Transverse colon (tissue), 4 donors: ENCODE data around the gene SLC27A1. TPM values are rescaled to one million over a fixed set of nuclear protein-coding genes. Genes with fewer than 3 reads are reported as not detected.
A peak's percentile ranks its signal among the peaks of the same experiment; 100 is the strongest.

Experiments
- DNase-seq: peaks from one replicate; pipeline ENCODE4 v3.0.0-alpha.2; 2019
- H3K27ac ChIP-seq, 4 donors: fragments of 200-600 bp; sonication (generic); 2 replicates each; pipeline ENCODE4 v1.5.1; 2016 to 2018; ENCODE audit warnings: inconsistent platforms in 4 of 4
- H3K27me3 ChIP-seq: fragments of 200-600 bp; sonication (generic); 2 replicates; pipeline ENCODE4 v1.5.1; 2017; ENCODE audit warnings: inconsistent platforms
- H3K36me3 ChIP-seq, 4 donors: fragments of 200-600 bp; sonication (generic); 2 replicates each; pipeline ENCODE4 v1.5.1; 2017 to 2019; ENCODE audit warnings: inconsistent platforms in 4 of 4
- H3K4me1 ChIP-seq, 4 donors: fragments of 200-600 bp; sonication (generic); 2 replicates each; pipeline ENCODE4 v1.5.1; 2017 to 2020; ENCODE audit warnings: inconsistent platforms in 4 of 4
- H3K4me3 ChIP-seq, 4 donors: fragments of 200-600 bp; sonication (generic); 1 replicate in 1 of 4; 2 replicates in 3 of 4; pipeline versions ENCODE4 v1.5.1 to v1.6.1; 2017 to 2019; ENCODE audit warnings: inconsistent platforms in 4 of 4
- H3K9me3 ChIP-seq, 2 donors: fragments of 200-600 bp; sonication (generic); 2 replicates each; pipeline ENCODE4 v1.5.1; 2017 to 2019; ENCODE audit warnings: inconsistent platforms in 2 of 2
- EP300 ChIP-seq: sonication (generic); formaldehyde crosslinking; IDR thresholded peaks from one replicate; pipeline ENCODE4 v1.6.1; 2017; ENCODE audit warnings: antibody characterized with exemption, low read depth
- POLR2A ChIP-seq: fragments of 450-650 bp; IDR thresholded peaks from one replicate; pipeline ENCODE4 v1.6.1; 2016; ENCODE audit warnings: antibody characterized with exemption, mild to moderate bottlenecking, moderate library complexity
- POLR2AphosphoS5 ChIP-seq, 3 donors: sonication (generic); formaldehyde crosslinking; IDR thresholded peaks; one replicate each; pipeline ENCODE4 v1.6.1; 2016; ENCODE audit warnings: antibody characterized with exemption in 3 of 3
- WGBS, 2 donors: methylation state at CpG; one replicate each; pipeline ENCODE4 v1.1.5; 2018; ENCODE audit warnings: low coverage in 1 of 2; 5-methylcytosine and 5-hydroxymethylcytosine counted together
- in situ Hi-C, 4 donors: fragments of 200-750 bp; cut with MboI; loops; one replicate each; pipeline versions ENCODE4 v1.15.0 to v1.15.1; 2017; ENCODE audit warnings: low sequenced_read_pairs in 3 of 4, low pct_ligation_motif_present in 1 of 4, low pct_unique_long_range_greater_than_20kb in 1 of 4
- intact Hi-C: fragments of 100-400 bp; cut with DNase I; formaldehyde crosslinking; loops from one replicate; pipeline ENCODE4 v1.15.1; 2023; ENCODE audit warnings: low total_unique reads
- total RNA-seq, 4 donors: library from RNA; depleted of rRNA; stranded (reverse); fragments of >200 nt; gene quantifications; one replicate each; pipeline ENCODE4 v1.1.0, GENCODE V29; 2016
- TF ChIP-seq, protein P1 (sequence below), 5 experiments: fragments of 200-600 bp in 3 of 5; fragments of 450-650 bp in 2 of 5; sonication (generic) in 3 of 5; IDR thresholded peaks; 1 replicate in 2 of 5; 2 replicates in 3 of 5; pipeline ENCODE4 v1.5.1; 2016 to 2017; ENCODE audit warnings: antibody characterized with exemption in 5 of 5, inconsistent platforms in 3 of 5, mild to moderate bottlenecking in 2 of 5, moderate library complexity in 1 of 5

Gene SLC27A1
- total RNA-seq, 4 donors from 2014 or later = 4.0 to 11.1 (median 7.0) TPM

DNA sequence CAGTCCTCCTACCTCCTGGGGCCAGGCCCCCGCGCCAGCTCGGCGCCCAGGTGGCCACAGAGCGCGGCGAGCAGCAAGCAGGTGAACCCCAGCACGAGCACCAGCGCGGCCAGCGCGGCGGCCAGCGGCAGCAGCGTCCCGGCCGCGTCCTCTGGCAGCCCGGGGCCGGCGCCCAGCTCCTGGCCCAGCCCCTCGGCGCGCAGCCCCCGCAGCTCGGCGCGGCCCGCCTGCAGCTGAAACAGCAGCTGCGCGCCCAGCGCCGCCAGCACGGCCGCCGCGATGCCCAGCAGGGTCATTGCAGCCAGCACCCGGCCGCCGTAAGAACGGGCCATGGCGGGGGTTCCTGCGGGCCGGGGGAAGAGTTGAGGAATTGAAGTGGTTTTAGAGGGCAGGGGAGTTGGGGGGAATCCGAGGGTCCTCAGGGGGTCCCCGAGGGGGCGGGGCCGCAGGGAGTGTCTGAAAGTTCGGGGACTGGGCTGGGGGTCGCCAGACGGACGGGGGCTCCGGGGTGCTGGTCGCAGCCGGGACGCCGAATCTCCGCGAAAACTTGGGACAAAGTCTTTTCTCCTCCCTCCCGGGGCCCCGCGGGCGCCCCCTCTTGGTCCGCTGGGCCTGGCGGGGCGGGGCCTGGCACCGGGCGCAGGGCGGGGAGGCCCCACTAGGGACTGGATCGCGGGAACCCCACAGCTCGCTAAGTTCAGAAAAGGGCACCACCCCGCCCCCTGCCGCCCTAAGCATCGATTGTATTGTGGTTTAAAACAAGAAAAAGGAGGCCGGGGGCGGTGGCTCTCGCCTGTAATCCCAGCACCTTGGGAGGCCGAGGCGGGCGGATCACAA is 22.0 kb upstream of the SLC27A1 start, which contains the start of gene TMEM221:
TSS of gene TMEM221 (minus strand) at position 538 of the 837 bp plus-strand sequence. CDS start at position 332, 206 bp downstream.
- no peak for TF ChIP-seq EP300
- TF ChIP-seq, protein P1, sequence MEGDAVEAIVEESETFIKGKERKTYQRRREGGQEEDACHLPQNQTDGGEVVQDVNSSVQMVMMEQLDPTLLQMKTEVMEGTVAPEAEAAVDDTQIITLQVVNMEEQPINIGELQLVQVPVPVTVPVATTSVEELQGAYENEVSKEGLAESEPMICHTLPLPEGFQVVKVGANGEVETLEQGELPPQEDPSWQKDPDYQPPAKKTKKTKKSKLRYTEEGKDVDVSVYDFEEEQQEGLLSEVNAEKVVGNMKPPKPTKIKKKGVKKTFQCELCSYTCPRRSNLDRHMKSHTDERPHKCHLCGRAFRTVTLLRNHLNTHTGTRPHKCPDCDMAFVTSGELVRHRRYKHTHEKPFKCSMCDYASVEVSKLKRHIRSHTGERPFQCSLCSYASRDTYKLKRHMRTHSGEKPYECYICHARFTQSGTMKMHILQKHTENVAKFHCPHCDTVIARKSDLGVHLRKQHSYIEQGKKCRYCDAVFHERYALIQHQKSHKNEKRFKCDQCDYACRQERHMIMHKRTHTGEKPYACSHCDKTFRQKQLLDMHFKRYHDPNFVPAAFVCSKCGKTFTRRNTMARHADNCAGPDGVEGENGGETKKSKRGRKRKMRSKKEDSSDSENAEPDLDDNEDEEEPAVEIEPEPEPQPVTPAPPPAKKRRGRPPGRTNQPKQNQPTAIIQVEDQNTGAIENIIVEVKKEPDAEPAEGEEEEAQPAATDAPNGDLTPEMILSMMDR (IDR thresholded peaks at IDR 0.05) = peak in 4 of 5 experiments; percentile 31 to 59 (median 52)
- TF ChIP-seq POLR2AphosphoS5 (IDR thresholded peaks at IDR 0.05) = no peak
- TF ChIP-seq POLR2A = no peak
- Histone ChIP-seq H3K36me3 (no peaks in the 10 kb centered on the region), H3K9me3 (no peaks in the 10 kb centered on the region), H3K4me1 (peaks cover 0 to 8% (median 6%) of the 10 kb centered on the region in 4 donors), H3K27ac (no peak within 1 kb of the TSS), H3K4me3 (peak within 1 kb of the TSS; percentile 16 to 50 (median 34)), H3K27me3 (peaks cover 12% of the 10 kb centered on the region)
- WGBS, 2 donors = 5% methylated on average over 42 of the region's 81 CpGs; no CpG with 5 or more reads in 1 of the 2 donors
- in situ Hi-C loops = no loop called here
- intact Hi-C loops = no loop called here
- DNase-seq = peak; percentile 61

DNA sequence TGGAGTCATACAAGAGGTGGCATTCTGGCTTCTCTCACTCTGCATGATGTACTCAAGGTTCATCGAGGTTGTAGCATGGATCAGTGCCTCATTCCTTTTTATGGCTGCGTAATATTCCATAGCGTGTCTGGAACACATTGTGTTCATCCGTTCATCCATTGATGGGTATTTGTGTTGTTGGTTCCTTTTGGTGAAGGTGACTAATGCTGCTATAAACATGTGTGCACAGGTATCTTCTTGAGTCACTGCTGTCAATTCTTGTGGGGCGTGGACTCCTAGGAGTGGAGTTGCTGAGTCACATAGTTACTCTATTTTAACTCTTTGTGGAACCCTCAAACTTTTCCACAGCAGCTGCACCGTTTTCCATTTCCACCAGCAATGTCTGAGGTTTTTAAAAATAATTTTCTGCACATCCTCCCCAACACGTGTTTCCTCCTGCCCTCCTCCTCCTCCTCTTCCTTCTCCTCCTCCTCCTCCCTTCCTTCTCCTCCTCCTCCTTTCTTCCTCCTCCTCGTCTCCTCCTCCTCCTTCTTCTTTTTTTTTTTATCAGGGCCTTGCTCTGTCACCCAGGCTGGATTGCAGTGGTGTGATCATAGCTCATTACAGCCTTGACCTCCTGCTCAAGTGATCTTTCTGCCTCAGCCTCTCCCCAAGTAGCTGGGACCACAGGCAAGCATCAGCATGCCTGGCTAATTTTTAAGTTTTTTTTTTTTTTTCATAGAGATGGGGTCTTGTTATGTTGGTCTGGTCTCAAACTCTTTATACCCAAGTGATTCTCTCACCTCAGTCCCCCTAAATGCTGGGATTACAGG is 19.9 kb upstream of the SLC27A1 start:
- no peak overlapping the region for H3K27ac ChIP-seq
- no peak overlapping the region for H3K4me3 ChIP-seq
- H3K4me1 ChIP-seq = peaks cover 0 to 8% (median 6%) of the 10 kb centered on the region in 4 donors
- TF ChIP-seq, protein P1 (IDR thresholded peaks at IDR 0.05) = no peak
- TF ChIP-seq EP300 (no peak), POLR2AphosphoS5 (IDR thresholded peaks at IDR 0.05) (no peak), POLR2A (no peak)
- 34 to 50% methylated on average over 8 of the region's 8 CpGs for WGBS, 2 donors
- H3K9me3 ChIP-seq = no peaks in the 10 kb centered on the region
- H3K27me3 ChIP-seq = peaks cover 31% of the 10 kb centered on the region
- H3K36me3 ChIP-seq = no peaks in the 10 kb centered on the region
- intact Hi-C loops = loop anchor here (5.0 kb wide), 1 partner anchor 62 kb away; the partner anchor contains the start of gene PGLS
- in situ Hi-C loops = no loop called here
- DNase-seq = no peak

DNA sequence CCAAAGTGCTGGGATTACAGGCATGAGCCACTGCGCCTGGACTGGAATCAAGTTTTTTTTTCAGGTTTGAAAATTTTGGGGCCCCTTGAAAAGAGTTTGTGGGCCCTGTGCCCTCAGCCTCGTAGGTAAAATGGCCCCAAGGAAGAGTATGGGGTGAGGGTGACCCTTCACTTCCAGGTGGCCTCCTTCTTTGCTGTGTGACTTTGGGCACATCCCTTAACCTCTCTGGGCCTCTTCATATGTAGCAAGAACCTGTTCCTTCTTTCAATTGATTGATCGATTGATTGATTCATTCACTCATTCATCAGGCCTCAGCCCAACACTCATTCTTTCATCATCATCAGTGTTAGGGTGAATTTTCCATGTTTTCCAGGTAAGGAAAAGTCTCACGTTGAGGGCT is 18.5 kb upstream of the SLC27A1 start:
- TF ChIP-seq POLR2AphosphoS5 (IDR thresholded peaks at IDR 0.05) (no peak), EP300 (no peak), POLR2A (no peak)
- TF ChIP-seq, protein P1 (IDR thresholded peaks at IDR 0.05) = no peak
- in situ Hi-C loops = no loop called here
- H3K36me3 ChIP-seq = no peaks in the 10 kb centered on the region
- H3K27ac ChIP-seq = no peak overlapping the region
- intact Hi-C loops = loop anchor here (5.0 kb wide), 1 partner anchor 60 kb away; the partner anchor contains the start of gene PGLS
- DNase-seq = no peak
- H3K9me3 ChIP-seq = no peaks in the 10 kb centered on the region
- peaks cover 45% of the 10 kb centered on the region for H3K27me3 ChIP-seq
- peaks cover 0 to 11% (median 7%) of the 10 kb centered on the region in 4 donors for H3K4me1 ChIP-seq
- 81 to 83% methylated on average over 1 to 4 of the region's 4 CpGs for WGBS, 2 donors
- H3K4me3 ChIP-seq = no peak overlapping the region

DNA sequence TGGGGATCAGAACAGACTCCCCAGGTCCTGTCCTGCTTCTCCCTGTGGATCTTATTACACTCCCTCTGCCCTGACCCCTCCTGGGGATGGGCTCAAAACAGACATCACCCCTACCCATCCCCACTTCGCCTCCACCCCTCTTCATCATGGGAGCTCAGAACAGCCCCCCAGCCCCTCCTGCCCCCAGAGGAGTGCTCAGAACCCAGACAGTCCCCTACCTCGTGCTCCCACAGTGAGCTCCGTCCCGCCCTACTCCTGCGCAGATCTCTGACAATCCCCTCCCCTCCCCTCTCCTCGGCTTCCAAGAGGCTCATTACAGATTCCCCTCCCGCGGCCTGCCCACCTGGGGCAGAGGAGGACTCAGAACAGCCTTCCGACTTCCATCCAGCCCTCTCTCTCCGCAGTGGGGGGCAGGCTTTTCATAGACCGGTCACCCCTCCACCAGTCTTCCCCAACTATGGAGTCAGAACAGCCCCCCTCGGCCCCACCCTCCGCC is 15.7 kb upstream of the SLC27A1 start:
- intact Hi-C loops (loop anchor here (5.0 kb wide), 1 partner anchor 58 kb away; the partner anchor contains the start of gene PGLS), in situ Hi-C loops (no loop called here)
- H3K9me3 ChIP-seq = no peaks in the 10 kb centered on the region
- WGBS, 2 donors = 21% methylated on average over 12 of the region's 13 CpGs; no CpG with 5 or more reads in 1 of the 2 donors
- DNase-seq = no peak
- peaks cover 0 to 3% (median 1%) of the 10 kb centered on the region in 4 donors for H3K4me1 ChIP-seq
- H3K36me3 ChIP-seq = no peaks in the 10 kb centered on the region
- no peak overlapping the region for H3K4me3 ChIP-seq
- H3K27ac ChIP-seq = no peak overlapping the region
- peaks cover 60% of the 10 kb centered on the region for H3K27me3 ChIP-seq
- TF ChIP-seq POLR2A (no peak), POLR2AphosphoS5 (IDR thresholded peaks at IDR 0.05) (no peak)
